ENCODE measurements around the gene DDC.

DDC gene

GRCh38 chr7:50497068-50497642, 68.0 kb downstream of the DDC start:
- peak; percentile 76 for DNase-seq (ENCODE audit: low read depth)
- no peak for TF ChIP-seq CTCF (conservative IDR thresholded peaks at IDR 0.05; ENCODE audit: control insufficient read depth, insufficient read depth, low read depth, low read length)
- no peak overlapping the region for H3K4me3 ChIP-seq (ENCODE audit: control insufficient read depth, low read depth, low read length)

- H3K4me3 ChIP-seq (ENCODE audit: control insufficient read depth, low read depth, low read length): no peak overlapping the region
- TF ChIP-seq CTCF (conservative IDR thresholded peaks at IDR 0.05; ENCODE audit: control insufficient read depth, insufficient read depth, low read depth, low read length): no peak
- DNase-seq (ENCODE audit: low read depth): no peak
Measured at GRCh38 chr7:50496569-50496968, 68.6 kb downstream of the DDC start.

DNA sequence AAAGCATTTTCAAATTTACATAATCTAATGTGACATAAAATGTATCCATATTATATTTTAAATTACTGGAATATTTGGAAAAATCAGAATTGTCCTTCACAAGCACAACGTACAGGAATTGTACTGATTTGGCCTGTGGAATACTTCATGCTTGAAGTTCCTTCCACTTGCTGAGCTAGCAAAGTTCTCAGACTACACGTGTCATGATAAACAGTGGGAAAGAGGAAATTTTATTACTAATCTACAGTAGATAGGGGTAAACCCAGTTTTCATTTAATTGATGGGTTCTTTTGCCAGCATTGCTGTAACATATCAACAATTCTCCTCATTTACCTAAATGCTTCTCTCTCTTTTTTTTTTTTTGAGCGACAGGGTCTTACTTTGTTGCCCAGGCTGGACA, 69.5 kb downstream of the DDC start:
- H3K4me3 ChIP-seq (ENCODE audit: control insufficient read depth, low read depth, low read length): no peak overlapping the region
- no peak for TF ChIP-seq CTCF (conservative IDR thresholded peaks at IDR 0.05; ENCODE audit: control insufficient read depth, insufficient read depth, low read depth, low read length)
- no peak for DNase-seq (ENCODE audit: low read depth)

DNA sequence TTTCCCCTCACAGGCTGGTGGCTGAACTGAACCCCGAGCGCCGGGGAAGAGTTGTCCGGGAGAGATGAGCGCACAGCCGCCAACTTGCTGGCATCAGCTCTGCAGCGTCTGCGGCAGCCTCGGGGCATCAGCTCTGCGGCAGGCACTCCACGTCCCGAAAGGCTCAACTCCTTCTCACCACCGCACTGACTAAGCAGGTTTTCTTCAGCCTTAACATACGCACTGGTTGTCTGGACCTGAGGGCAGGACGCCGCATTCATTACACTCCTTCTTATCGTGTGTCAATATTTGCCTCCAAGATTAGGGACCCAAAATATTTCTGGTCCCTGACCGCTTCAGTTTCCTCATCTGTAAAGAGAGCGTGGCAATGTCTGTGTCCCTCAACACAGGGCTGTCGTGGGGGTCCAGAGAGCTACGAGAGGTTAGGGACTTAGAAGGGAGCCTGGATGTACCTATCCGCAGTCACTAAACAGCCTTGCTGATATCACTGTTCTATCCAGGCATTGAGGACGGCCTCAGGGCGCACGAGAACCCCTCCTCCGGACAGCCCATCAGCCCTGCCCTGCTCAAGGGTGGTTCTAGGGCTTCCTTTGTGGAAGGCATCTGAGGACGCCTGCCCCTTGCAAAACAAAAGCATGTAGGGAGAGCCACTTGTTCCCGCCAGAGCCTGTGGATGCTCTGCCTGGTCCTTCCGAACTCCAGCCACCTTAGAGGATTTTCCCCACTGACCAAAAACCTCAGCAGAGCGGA, 72.3 kb downstream of the DDC start:
- TF ChIP-seq CTCF (conservative IDR thresholded peaks at IDR 0.05; ENCODE audit: control insufficient read depth, insufficient read depth, low read depth, low read length): no peak
- no peak overlapping the region for H3K4me3 ChIP-seq (ENCODE audit: control insufficient read depth, low read depth, low read length)
- no peak for DNase-seq (ENCODE audit: low read depth)

- DNase-seq (ENCODE audit: low read depth): no peak
- H3K4me3 ChIP-seq (ENCODE audit: control insufficient read depth, low read depth, low read length): no peak overlapping the region
- TF ChIP-seq CTCF (conservative IDR thresholded peaks at IDR 0.05; ENCODE audit: control insufficient read depth, insufficient read depth, low read depth, low read length): no peak
Measured at GRCh38 chr7:50491943-50492342, 73.3 kb downstream of the DDC start.

DNA sequence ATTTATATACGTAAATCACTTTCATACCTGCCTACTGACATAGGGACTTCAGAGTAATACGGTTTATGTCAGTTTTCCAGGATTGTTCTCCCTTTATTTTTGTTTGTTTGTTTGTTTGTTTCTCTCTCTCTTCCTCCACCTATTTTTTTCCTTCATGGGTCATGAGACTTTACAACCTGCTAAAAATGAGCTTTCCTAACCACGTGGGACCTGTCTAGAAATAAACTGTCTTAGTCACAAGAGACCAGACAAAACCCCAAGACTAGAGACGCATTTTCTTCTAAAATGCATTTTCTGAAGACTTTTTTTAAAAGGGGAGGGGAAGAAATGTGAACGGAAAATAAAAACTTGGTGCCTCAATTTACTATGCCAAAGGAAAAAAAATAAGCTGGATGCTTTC, 74.0 kb downstream of the DDC start:
- no peak overlapping the region for H3K4me3 ChIP-seq (ENCODE audit: control insufficient read depth, low read depth, low read length)
- TF ChIP-seq CTCF (conservative IDR thresholded peaks at IDR 0.05; ENCODE audit: control insufficient read depth, insufficient read depth, low read depth, low read length): no peak
- no peak for DNase-seq (ENCODE audit: low read depth)

Data from fibroblast of mammary gland (primary cell).